Thyroid gland (tissue), 4 donors: Measurements from ENCODE around the gene SYCE1.

Source experiments
- CTCF ChIP-seq, 6 experiments: fragments of 200-600 bp in 3 of 6; fragments of 450-650 bp in 3 of 6; sonication (generic) in 3 of 6; IDR thresholded peaks; one replicate each; pipeline ENCODE4 v1.5.1; 2016 to 2019; ENCODE audit warnings: antibody characterized with exemption in 6 of 6, mild to moderate bottlenecking in 2 of 6, inconsistent platforms in 1 of 6, moderate library complexity in 1 of 6
- POLR2A ChIP-seq, 2 donors: fragments of 450-650 bp; IDR thresholded peaks; one replicate each; pipeline ENCODE4 v1.6.1; 2017; ENCODE audit warnings: antibody characterized with exemption in 2 of 2, mild to moderate bottlenecking in 2 of 2, moderate library complexity in 1 of 2

- TF ChIP-seq CTCF (IDR thresholded peaks at IDR 0.05) (no peak), POLR2A (IDR thresholded peaks at IDR 0.05) (no peak)
Measured at GRCh38 chr10:133516057-133516456, 49.3 kb downstream of the SYCE1 start.
